Endothelial cell (in vitro differentiated cells): ENCODE data around the gene NRXN3. TPM values are rescaled to one million over a fixed set of nuclear protein-coding genes. Genes with fewer than 3 reads are reported as not detected.

Experiments used
- DNase-seq: peaks from one replicate; pipeline ENCODE4 v3.0.0; 2021; ENCODE audit warnings: low spot score
- H3K27ac Mint-ChIP-seq: one replicate; pipeline ENCODE4 v1.8.0; 2021; ENCODE audit warnings: mixed read lengths, inconsistent platforms; ENCODE audit not compliant: unreplicated experiment
- H3K27me3 Mint-ChIP-seq: one replicate; pipeline ENCODE4 v1.8.0; 2021; ENCODE audit warnings: mild to moderate bottlenecking, moderate library complexity, mixed read lengths, inconsistent platforms; ENCODE audit not compliant: unreplicated experiment
- H3K36me3 Mint-ChIP-seq: one replicate; pipeline ENCODE4 v1.8.0; 2021; ENCODE audit warnings: mild to moderate bottlenecking, low read depth, mixed read lengths, inconsistent platforms; ENCODE audit not compliant: unreplicated experiment
- H3K4me1 Mint-ChIP-seq: one replicate; pipeline ENCODE4 v1.8.0; 2021; ENCODE audit warnings: mild to moderate bottlenecking, mixed read lengths, inconsistent platforms; ENCODE audit not compliant: unreplicated experiment
- H3K4me3 Mint-ChIP-seq: one replicate; pipeline ENCODE4 v1.8.0; 2021; ENCODE audit warnings: mild to moderate bottlenecking, mixed read lengths, inconsistent platforms; ENCODE audit not compliant: unreplicated experiment
- H3K9me3 Mint-ChIP-seq: one replicate; pipeline ENCODE4 v1.8.0; 2021; ENCODE audit warnings: mixed read lengths, inconsistent platforms; ENCODE audit not compliant: unreplicated experiment
- CTCF ChIP-seq: fragments of 200-600 bp; sonication (generic); IDR thresholded peaks from one replicate; pipeline ENCODE4 v1.5.0; 2021; ENCODE audit warnings: antibody characterized with exemption; ENCODE audit not compliant: unreplicated experiment
- total RNA-seq: library from RNA; stranded (reverse); fragmentation: NEBNext Ultra II Directional; extraction: Animal tissue kit (Norgen Biotek cat#: 25700); gene quantifications from one replicate; pipeline ENCODE4 v1.2.1, GENCODE V29; 2021; ENCODE audit not compliant: unreplicated experiment

Gene NRXN3
- total RNA-seq, 1 donor from 2014 or later = 2.3 TPM

DNA sequence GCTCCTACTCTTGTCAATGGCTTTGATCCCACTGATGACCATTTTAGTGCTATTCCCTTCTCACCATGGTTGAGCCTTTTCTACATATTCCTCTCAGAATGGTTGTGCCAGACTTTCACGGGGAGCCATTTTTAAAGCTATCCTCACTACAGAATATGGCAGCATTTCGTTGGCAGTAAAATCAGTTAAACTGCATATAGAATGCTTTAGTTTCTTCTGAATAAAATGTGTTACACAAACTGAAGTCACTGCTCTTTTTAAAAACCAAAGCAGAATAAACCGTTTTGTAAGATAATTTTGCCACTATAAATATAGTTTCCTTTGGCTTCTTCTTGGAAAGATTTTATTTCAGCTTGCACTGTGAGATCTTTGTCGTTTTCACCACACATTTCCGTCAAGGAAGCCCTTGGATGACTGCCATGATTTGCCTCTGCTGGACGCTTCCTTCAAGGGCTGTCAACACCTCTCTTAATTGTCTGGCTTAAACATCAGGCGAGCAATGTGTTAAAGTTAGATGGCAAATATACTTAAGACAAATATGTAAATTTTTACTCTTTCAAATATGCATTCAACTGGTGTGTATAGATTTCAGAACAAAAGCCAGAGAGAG lies 1416.9 kb downstream of the NRXN3 start:
- no peaks in the 10 kb centered on the region for H3K27me3 Mint-ChIP-seq
- DNase-seq = no peak
- H3K36me3 Mint-ChIP-seq = no peaks in the 10 kb centered on the region
- H3K4me1 Mint-ChIP-seq = no peaks in the 10 kb centered on the region
- no peaks in the 10 kb centered on the region for H3K9me3 Mint-ChIP-seq
- TF ChIP-seq CTCF = no peak
- H3K4me3 Mint-ChIP-seq = no peak overlapping the region
- H3K27ac Mint-ChIP-seq = no peak overlapping the region

DNA sequence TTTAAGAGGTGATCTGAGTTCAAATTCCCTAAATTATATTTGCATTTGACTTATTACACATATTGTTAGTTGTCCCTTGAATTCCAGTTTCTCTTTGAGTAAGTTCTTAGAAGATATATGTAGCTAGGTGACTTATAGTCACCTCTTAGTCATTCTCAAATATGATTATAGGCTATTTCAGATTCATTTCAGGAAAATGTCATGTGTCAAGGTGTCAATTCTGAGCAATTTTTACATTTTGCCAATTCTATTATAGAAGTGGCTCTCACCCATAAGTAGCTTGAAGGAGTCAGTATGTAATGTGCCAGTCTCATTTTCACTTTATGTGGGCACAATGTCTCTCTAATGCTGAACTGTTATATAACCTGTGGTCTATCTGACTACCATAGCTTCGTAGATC lies 1417.7 kb downstream of the NRXN3 start:
- DNase-seq = no peak
- Mint-ChIP-seq H3K4me1 (no peaks in the 10 kb centered on the region), H3K9me3 (no peaks in the 10 kb centered on the region), H3K27ac (no peak overlapping the region), H3K36me3 (no peaks in the 10 kb centered on the region), H3K4me3 (no peak overlapping the region), H3K27me3 (no peaks in the 10 kb centered on the region)
- TF ChIP-seq CTCF = no peak

DNA sequence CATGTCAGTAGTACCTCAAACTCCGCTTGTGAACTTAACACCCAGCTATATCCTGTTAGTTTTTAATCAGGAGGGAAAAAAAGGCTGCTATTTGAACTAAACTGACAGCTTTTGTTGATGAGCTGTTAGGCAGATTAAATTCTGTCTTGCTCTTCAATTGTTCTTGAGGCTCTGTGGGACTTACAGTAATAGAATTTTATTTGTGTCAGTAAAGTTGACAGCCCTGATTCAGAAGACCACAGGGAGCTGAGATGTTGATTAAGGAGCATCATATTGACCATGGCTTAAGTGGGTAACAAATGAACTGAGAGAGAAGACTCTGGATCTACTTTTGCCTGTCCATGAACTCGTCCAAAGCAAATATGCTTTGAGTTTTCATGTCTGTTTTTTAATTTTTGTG lies 1418.2 kb downstream of the NRXN3 start:
- Mint-ChIP-seq H3K27me3 (no peaks in the 10 kb centered on the region), H3K27ac (no peak overlapping the region), H3K9me3 (no peaks in the 10 kb centered on the region), H3K4me3 (no peak overlapping the region), H3K36me3 (no peaks in the 10 kb centered on the region), H3K4me1 (no peaks in the 10 kb centered on the region)
- no peak for DNase-seq
- no peak for TF ChIP-seq CTCF

- no peaks in the 10 kb centered on the region for H3K4me1 Mint-ChIP-seq
- DNase-seq = no peak
- H3K4me3 Mint-ChIP-seq = no peak overlapping the region
- H3K9me3 Mint-ChIP-seq = no peaks in the 10 kb centered on the region
- no peaks in the 10 kb centered on the region for H3K27me3 Mint-ChIP-seq
- no peaks in the 10 kb centered on the region for H3K36me3 Mint-ChIP-seq
- no peak for TF ChIP-seq CTCF
- no peak overlapping the region for H3K27ac Mint-ChIP-seq
Measured at GRCh38 chr14:79596551-79596950, 1426.4 kb downstream of the NRXN3 start.

GRCh38 chr14:79597566-79597965 lies 1427.4 kb downstream of the NRXN3 start:
- H3K4me1 Mint-ChIP-seq = no peaks in the 10 kb centered on the region
- no peak for DNase-seq
- no peaks in the 10 kb centered on the region for H3K36me3 Mint-ChIP-seq

More at GRCh38 chr14:79597566-79597965, 1427.4 kb downstream of the NRXN3 start:
- H3K4me3 Mint-ChIP-seq = no peak overlapping the region
- H3K27me3 Mint-ChIP-seq = no peaks in the 10 kb centered on the region
- TF ChIP-seq CTCF = no peak
- H3K9me3 Mint-ChIP-seq = no peaks in the 10 kb centered on the region
- no peak overlapping the region for H3K27ac Mint-ChIP-seq
